ENCODE data around the gene CNIH3.

CNIH3 gene

DNA sequence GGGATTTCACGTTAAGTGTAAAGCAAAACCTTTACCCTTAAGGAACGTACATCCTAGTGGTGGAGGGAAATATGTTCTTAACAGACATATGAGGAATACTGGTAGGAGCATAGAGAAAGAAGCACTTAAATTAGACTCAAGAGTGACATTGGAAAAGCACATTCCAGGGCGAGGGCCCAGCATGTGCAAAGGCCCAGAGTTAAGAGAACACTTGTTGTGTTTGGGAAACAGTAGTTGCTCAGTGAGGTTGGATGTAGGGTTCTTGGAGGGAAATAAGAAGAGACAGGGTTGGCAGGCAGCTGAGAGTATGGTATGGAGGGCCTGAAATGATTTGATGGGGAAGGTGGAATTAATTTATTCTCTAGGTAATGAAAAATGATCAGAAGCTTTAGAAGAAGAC, 115.5 kb downstream of the CNIH3 start:
- no peak overlapping the region for H3K4me3 ChIP-seq (ENCODE audit: control insufficient read depth in 1 of 7, extremely low read depth in 1 of 7, insufficient read depth in 4 of 7, low read depth in 2 of 7, low read length in 6 of 7)
- no peaks in the 10 kb centered on the region for H3K9me3 ChIP-seq (ENCODE audit: control extremely low read depth in 1 of 5, control insufficient read depth in 4 of 5, insufficient read depth in 2 of 5, low read depth in 1 of 5, low read length in 4 of 5)
- no peaks in the 10 kb centered on the region for H3K27me3 ChIP-seq (replicated peaks in 2 of 5; ENCODE audit: control insufficient read depth in 4 of 5, insufficient read depth in 5 of 5, low read length in 4 of 5)
- H3K27ac ChIP-seq (ENCODE audit: insufficient read depth in 1 of 2, low read depth in 1 of 2, low read length in 2 of 2, poor library complexity in 1 of 2, severe bottlenecking in 2 of 2), result no peak overlapping the region
- 63% methylated on average over 3 of the region's 3 CpGs for WGBS (ENCODE audit: insufficient coverage)
- no peaks in the 10 kb centered on the region for H3K4me1 ChIP-seq (ENCODE audit: control extremely low read depth in 1 of 4, control insufficient read depth in 4 of 4, insufficient read depth in 4 of 4, low read length in 3 of 4)
- POLR2A ChIA-PET, result no interaction called here
- CTCF ChIA-PET, result no interaction called here
- no peak for DNase-seq
- no peaks in the 10 kb centered on the region for H3K36me3 ChIP-seq (ENCODE audit: control insufficient read depth in 4 of 4, insufficient read depth in 4 of 4, low read length in 3 of 4)

DNA sequence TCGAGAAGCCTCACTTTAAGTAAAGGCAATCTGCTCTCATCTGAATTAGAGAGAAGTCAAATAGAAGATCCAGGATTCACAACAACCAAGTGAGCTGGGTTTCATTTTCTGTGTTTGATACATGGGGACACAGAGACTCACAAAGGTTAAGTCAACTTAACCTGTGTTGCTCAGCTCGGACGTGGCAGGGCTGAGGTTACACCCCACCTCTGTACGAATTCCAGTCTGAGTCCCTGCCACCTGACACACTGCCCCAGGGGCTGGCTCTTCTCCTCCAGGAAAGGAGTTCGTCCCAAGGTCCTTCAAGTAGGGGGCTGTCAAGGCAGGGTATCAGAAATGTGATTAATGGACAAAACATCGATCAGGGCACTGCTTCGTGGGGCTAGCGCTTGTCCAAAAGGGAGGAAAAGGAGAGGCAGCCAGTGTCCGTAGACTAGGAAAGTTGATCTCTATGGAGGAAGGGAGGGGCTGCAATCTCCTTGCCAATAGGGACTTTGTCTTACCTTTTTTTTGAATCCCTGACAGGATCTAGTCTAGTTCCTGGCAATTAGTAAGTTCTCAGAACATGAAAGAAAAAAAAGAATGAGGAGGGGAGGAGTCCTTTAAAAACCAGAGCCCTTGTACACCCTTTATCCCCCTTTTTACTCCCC, 116.4 kb downstream of the CNIH3 start:
- 99% methylated on average over 9 of the region's 9 CpGs for WGBS (ENCODE audit: insufficient coverage)
- no peak overlapping the region for H3K4me3 ChIP-seq (ENCODE audit: control insufficient read depth in 1 of 7, extremely low read depth in 1 of 7, insufficient read depth in 4 of 7, low read depth in 2 of 7, low read length in 6 of 7)
- no peaks in the 10 kb centered on the region for H3K4me1 ChIP-seq (ENCODE audit: control extremely low read depth in 1 of 4, control insufficient read depth in 4 of 4, insufficient read depth in 4 of 4, low read length in 3 of 4)
- CTCF ChIA-PET, result no interaction called here
- H3K27ac ChIP-seq (ENCODE audit: insufficient read depth in 1 of 2, low read depth in 1 of 2, low read length in 2 of 2, poor library complexity in 1 of 2, severe bottlenecking in 2 of 2), result no peak overlapping the region
- H3K9me3 ChIP-seq (ENCODE audit: control extremely low read depth in 1 of 5, control insufficient read depth in 4 of 5, insufficient read depth in 2 of 5, low read depth in 1 of 5, low read length in 4 of 5), result no peaks in the 10 kb centered on the region
- no peaks in the 10 kb centered on the region for H3K36me3 ChIP-seq (ENCODE audit: control insufficient read depth in 4 of 4, insufficient read depth in 4 of 4, low read length in 3 of 4)
- DNase-seq, result no peak
- no peaks in the 10 kb centered on the region for H3K27me3 ChIP-seq (replicated peaks in 2 of 5; ENCODE audit: control insufficient read depth in 4 of 5, insufficient read depth in 5 of 5, low read length in 4 of 5)
- POLR2A ChIA-PET, result no interaction called here

- H3K27me3 ChIP-seq (replicated peaks in 2 of 5; ENCODE audit: control insufficient read depth in 4 of 5, insufficient read depth in 5 of 5, low read length in 4 of 5), result no peaks in the 10 kb centered on the region
- POLR2A ChIA-PET, result no interaction called here
- CTCF ChIA-PET, result no interaction called here
- no peaks in the 10 kb centered on the region for H3K4me1 ChIP-seq (ENCODE audit: control extremely low read depth in 1 of 4, control insufficient read depth in 4 of 4, insufficient read depth in 4 of 4, low read length in 3 of 4)
- 71% methylated on average over 12 of the region's 12 CpGs for WGBS (ENCODE audit: insufficient coverage)
- H3K36me3 ChIP-seq (ENCODE audit: control insufficient read depth in 4 of 4, insufficient read depth in 4 of 4, low read length in 3 of 4), result no peaks in the 10 kb centered on the region
- DNase-seq, result no peak
- no peak overlapping the region for H3K4me3 ChIP-seq (ENCODE audit: control insufficient read depth in 1 of 7, extremely low read depth in 1 of 7, insufficient read depth in 4 of 7, low read depth in 2 of 7, low read length in 6 of 7)
- H3K27ac ChIP-seq (ENCODE audit: insufficient read depth in 1 of 2, low read depth in 1 of 2, low read length in 2 of 2, poor library complexity in 1 of 2, severe bottlenecking in 2 of 2), result no peak overlapping the region
- no peaks in the 10 kb centered on the region for H3K9me3 ChIP-seq (ENCODE audit: control extremely low read depth in 1 of 5, control insufficient read depth in 4 of 5, insufficient read depth in 2 of 5, low read depth in 1 of 5, low read length in 4 of 5)
Observed at GRCh38 chr1:224733027-224733911, 117.2 kb downstream of the CNIH3 start.

DNA sequence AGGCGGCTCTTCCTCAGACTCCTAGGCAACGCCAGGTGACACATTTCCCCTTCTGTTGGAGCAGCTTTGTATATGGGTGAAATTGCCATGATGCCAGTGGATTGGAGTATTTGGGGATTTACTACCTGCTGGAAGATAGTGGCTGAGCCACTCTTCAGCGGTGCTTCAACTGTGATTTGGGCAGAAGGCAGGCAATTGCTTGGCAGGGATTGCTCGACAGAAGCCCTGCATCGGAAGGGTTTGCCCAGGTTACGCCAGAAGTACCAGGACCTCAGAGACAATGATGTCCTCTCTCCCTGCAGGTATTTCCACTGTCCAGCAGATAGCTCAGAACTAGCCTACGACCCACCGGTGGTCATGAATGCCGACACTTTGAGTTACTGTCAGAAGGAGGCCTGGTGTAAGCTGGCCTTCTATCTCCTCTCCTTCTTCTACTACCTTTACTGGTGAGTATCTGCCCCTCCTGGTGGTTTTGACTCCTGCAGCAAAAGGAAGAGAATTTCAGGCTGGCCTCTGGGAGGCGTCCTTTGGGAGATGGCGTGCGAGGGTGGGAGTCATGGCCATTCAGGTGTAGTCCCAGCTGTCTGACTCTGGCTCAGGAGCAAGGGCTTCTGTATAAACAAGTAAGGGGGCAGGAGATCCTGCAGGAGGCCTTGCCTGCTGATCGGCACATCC, 118.3 kb downstream of the CNIH3 start:
- Histone ChIP-seq H3K9me3 (ENCODE audit: control extremely low read depth in 1 of 5, control insufficient read depth in 4 of 5, insufficient read depth in 2 of 5, low read depth in 1 of 5, low read length in 4 of 5) (no peaks in the 10 kb centered on the region), H3K36me3 (ENCODE audit: control insufficient read depth in 4 of 4, insufficient read depth in 4 of 4, low read length in 3 of 4) (no peaks in the 10 kb centered on the region), H3K4me3 (ENCODE audit: control insufficient read depth in 1 of 7, extremely low read depth in 1 of 7, insufficient read depth in 4 of 7, low read depth in 2 of 7, low read length in 6 of 7) (no peak overlapping the region), H3K27me3 (replicated peaks in 2 of 5; ENCODE audit: control insufficient read depth in 4 of 5, insufficient read depth in 5 of 5, low read length in 4 of 5) (no peaks in the 10 kb centered on the region), H3K4me1 (ENCODE audit: control extremely low read depth in 1 of 4, control insufficient read depth in 4 of 4, insufficient read depth in 4 of 4, low read length in 3 of 4) (no peaks in the 10 kb centered on the region), H3K27ac (ENCODE audit: insufficient read depth in 1 of 2, low read depth in 1 of 2, low read length in 2 of 2, poor library complexity in 1 of 2, severe bottlenecking in 2 of 2) (no peak overlapping the region)
- POLR2A ChIA-PET, result no interaction called here
- no peak for DNase-seq
- 98% methylated on average over 10 of the region's 13 CpGs for WGBS (ENCODE audit: insufficient coverage)
- CTCF ChIA-PET, result no interaction called here

DNA sequence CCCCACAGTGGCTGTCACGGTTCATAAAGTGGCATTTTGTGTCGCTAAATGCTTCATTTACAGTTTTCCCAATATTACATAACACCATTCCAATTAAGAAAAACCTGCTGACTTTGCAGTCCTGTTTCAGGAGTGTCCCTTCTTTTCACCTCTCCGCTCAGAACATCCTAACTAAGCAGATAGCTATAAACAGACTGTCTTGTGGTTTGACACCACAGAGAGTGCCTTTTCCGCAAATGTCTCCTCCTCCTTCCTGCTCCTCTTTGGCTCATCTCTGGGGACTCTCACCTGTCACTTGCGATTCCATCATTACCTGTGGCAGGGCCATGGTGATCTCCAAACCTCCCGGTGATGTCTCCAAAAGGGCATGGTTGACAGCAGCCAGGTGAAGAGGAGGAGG, 119.0 kb downstream of the CNIH3 start:
- no peaks in the 10 kb centered on the region for H3K9me3 ChIP-seq (ENCODE audit: control extremely low read depth in 1 of 5, control insufficient read depth in 4 of 5, insufficient read depth in 2 of 5, low read depth in 1 of 5, low read length in 4 of 5)
- peaks cover 0 to 3% (median 0%) of the 10 kb centered on the region in 5 experiments for H3K27me3 ChIP-seq (replicated peaks in 2 of 5; ENCODE audit: control insufficient read depth in 4 of 5, insufficient read depth in 5 of 5, low read length in 4 of 5)
- CTCF ChIA-PET, result no interaction called here
- 90% methylated on average over 6 of the region's 6 CpGs for WGBS (ENCODE audit: insufficient coverage)
- no peak overlapping the region for H3K4me3 ChIP-seq (ENCODE audit: control insufficient read depth in 1 of 7, extremely low read depth in 1 of 7, insufficient read depth in 4 of 7, low read depth in 2 of 7, low read length in 6 of 7)
- POLR2A ChIA-PET, result no interaction called here
- DNase-seq, result no peak
- H3K4me1 ChIP-seq (ENCODE audit: control extremely low read depth in 1 of 4, control insufficient read depth in 4 of 4, insufficient read depth in 4 of 4, low read length in 3 of 4), result no peaks in the 10 kb centered on the region
- H3K36me3 ChIP-seq (ENCODE audit: control insufficient read depth in 4 of 4, insufficient read depth in 4 of 4, low read length in 3 of 4), result no peaks in the 10 kb centered on the region
- no peak overlapping the region for H3K27ac ChIP-seq (ENCODE audit: insufficient read depth in 1 of 2, low read depth in 1 of 2, low read length in 2 of 2, poor library complexity in 1 of 2, severe bottlenecking in 2 of 2)

- Histone ChIP-seq H3K9me3 (ENCODE audit: control extremely low read depth in 1 of 5, control insufficient read depth in 4 of 5, insufficient read depth in 2 of 5, low read depth in 1 of 5, low read length in 4 of 5) (no peaks in the 10 kb centered on the region), H3K4me1 (ENCODE audit: control extremely low read depth in 1 of 4, control insufficient read depth in 4 of 4, insufficient read depth in 4 of 4, low read length in 3 of 4) (no peaks in the 10 kb centered on the region), H3K4me3 (ENCODE audit: control insufficient read depth in 1 of 7, extremely low read depth in 1 of 7, insufficient read depth in 4 of 7, low read depth in 2 of 7, low read length in 6 of 7) (no peak overlapping the region), H3K27me3 (replicated peaks in 2 of 5; ENCODE audit: control insufficient read depth in 4 of 5, insufficient read depth in 5 of 5, low read length in 4 of 5) (peaks cover 0 to 5% (median 0%) of the 10 kb centered on the region in 5 experiments), H3K27ac (ENCODE audit: insufficient read depth in 1 of 2, low read depth in 1 of 2, low read length in 2 of 2, poor library complexity in 1 of 2, severe bottlenecking in 2 of 2) (no peak overlapping the region), H3K36me3 (ENCODE audit: control insufficient read depth in 4 of 4, insufficient read depth in 4 of 4, low read length in 3 of 4) (no peaks in the 10 kb centered on the region)
- WGBS (ENCODE audit: insufficient coverage), result 64% methylated on average over 10 of the region's 16 CpGs
- ChIA-PET CTCF (interaction anchor here (1.2 kb wide), 1 partner anchor 9 kb away, joined by 4 read pairs; no protein-coding TSS in a partner anchor), POLR2A (no interaction called here)
- DNase-seq, result peak in 2 of 3 donors; percentile 14 to 26
Observed at GRCh38 chr1:224736619-224737352, 120.7 kb downstream of the CNIH3 start.

All from common myeloid progenitor, CD34-positive (primary cell).